ENCODE results near the gene RPL15.

The RPL15 gene

GRCh38 chr3:23953523-23953922 is 36.6 kb downstream of the RPL15 start:
- peaks cover 13 to 26% of the 10 kb centered on the region in 2 donors for H3K4me1 ChIP-seq (ENCODE audit: control insufficient read depth in 1 of 2, insufficient read depth in 2 of 2, low read length in 2 of 2)
- no peak overlapping the region for H3K9ac ChIP-seq (ENCODE audit: low read depth in 1 of 2, low read length in 2 of 2)
- H3K4me3 ChIP-seq (ENCODE audit: low read depth in 1 of 2, low read length in 2 of 2) = no peak overlapping the region
- H3K27ac ChIP-seq (ENCODE audit: low read depth, low read length) = no peak overlapping the region
- no peaks in the 10 kb centered on the region for H3K27me3 ChIP-seq (ENCODE audit: control insufficient read depth in 1 of 2, insufficient read depth in 2 of 2, low read length in 2 of 2)
- H3K36me3 ChIP-seq (ENCODE audit: control insufficient read depth in 1 of 2, insufficient read depth in 2 of 2, low read length in 2 of 2) = peaks cover 4 to 12% of the 10 kb centered on the region in 2 donors
- no peaks in the 10 kb centered on the region for H3K9me3 ChIP-seq (ENCODE audit: control insufficient read depth in 1 of 2, low read length in 2 of 2)

- Histone ChIP-seq H3K27ac (ENCODE audit: low read depth, low read length) (no peak overlapping the region), H3K4me1 (ENCODE audit: control insufficient read depth in 1 of 2, insufficient read depth in 2 of 2, low read length in 2 of 2) (peaks cover 13 to 21% of the 10 kb centered on the region in 2 donors), H3K9ac (ENCODE audit: low read depth in 1 of 2, low read length in 2 of 2) (no peak overlapping the region), H3K4me3 (ENCODE audit: low read depth in 1 of 2, low read length in 2 of 2) (no peak overlapping the region), H3K9me3 (ENCODE audit: control insufficient read depth in 1 of 2, low read length in 2 of 2) (no peaks in the 10 kb centered on the region), H3K36me3 (ENCODE audit: control insufficient read depth in 1 of 2, insufficient read depth in 2 of 2, low read length in 2 of 2) (peaks cover 4 to 12% of the 10 kb centered on the region in 2 donors), H3K27me3 (ENCODE audit: control insufficient read depth in 1 of 2, insufficient read depth in 2 of 2, low read length in 2 of 2) (no peaks in the 10 kb centered on the region)
These were observed 37.2 kb downstream of the RPL15 start for GRCh38 chr3:23954144-23954543.

GRCh38 chr3:23956701-23957100 is 39.8 kb downstream of the RPL15 start:
- Histone ChIP-seq H3K4me3 (ENCODE audit: low read depth in 1 of 2, low read length in 2 of 2) (no peak overlapping the region), H3K4me1 (ENCODE audit: control insufficient read depth in 1 of 2, insufficient read depth in 2 of 2, low read length in 2 of 2) (peaks cover 4 to 5% of the 10 kb centered on the region in 2 donors), H3K36me3 (ENCODE audit: control insufficient read depth in 1 of 2, insufficient read depth in 2 of 2, low read length in 2 of 2) (peaks cover 4 to 33% of the 10 kb centered on the region in 2 donors), H3K9me3 (ENCODE audit: control insufficient read depth in 1 of 2, low read length in 2 of 2) (no peaks in the 10 kb centered on the region), H3K9ac (ENCODE audit: low read depth in 1 of 2, low read length in 2 of 2) (no peak overlapping the region), H3K27ac (ENCODE audit: low read depth, low read length) (no peak overlapping the region), H3K27me3 (ENCODE audit: control insufficient read depth in 1 of 2, insufficient read depth in 2 of 2, low read length in 2 of 2) (no peaks in the 10 kb centered on the region)

DNA sequence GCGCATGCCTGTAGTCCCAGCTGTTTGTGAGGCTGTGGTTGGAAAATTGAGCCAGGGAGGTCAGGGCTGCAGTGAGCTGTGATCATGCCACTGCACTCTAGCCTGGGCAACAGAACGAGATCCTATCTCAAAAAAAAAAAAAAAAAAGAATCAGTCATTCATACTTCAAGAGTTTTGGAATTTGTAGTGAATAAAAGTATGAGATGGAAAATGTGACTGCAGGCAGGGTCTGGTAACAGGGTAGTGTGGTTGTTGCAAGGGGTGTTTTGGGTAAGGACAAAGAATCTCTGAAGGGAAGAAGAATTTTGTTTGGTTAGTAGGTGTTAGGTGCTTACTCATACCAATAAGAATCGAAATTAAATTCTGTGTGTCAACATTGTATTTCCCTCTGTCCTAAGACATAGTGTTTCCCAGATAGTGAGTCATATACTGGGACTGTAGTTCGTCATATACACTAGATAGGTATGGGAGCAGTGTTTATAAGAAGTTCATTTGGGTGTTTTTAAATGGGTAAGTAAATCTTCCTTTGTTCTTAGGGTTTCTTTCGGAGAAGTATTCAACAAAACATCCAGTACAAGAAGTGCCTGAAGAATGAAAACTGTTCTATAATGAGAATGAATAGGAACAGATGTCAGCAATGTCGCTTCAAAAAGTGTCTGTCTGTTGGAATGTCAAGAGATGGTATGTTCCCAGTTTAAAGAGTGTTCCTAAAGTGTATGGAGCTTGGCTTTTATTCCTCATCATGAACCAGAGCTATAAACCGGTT is 42.4 kb downstream of the RPL15 start:
- H3K36me3 ChIP-seq (ENCODE audit: control insufficient read depth in 1 of 2, insufficient read depth in 2 of 2, low read length in 2 of 2) = peaks cover 13 to 42% of the 10 kb centered on the region in 2 donors
- no peaks in the 10 kb centered on the region for H3K4me1 ChIP-seq (ENCODE audit: control insufficient read depth in 1 of 2, insufficient read depth in 2 of 2, low read length in 2 of 2)
- no peaks in the 10 kb centered on the region for H3K27me3 ChIP-seq (ENCODE audit: control insufficient read depth in 1 of 2, insufficient read depth in 2 of 2, low read length in 2 of 2)
- no peaks in the 10 kb centered on the region for H3K9me3 ChIP-seq (ENCODE audit: control insufficient read depth in 1 of 2, low read length in 2 of 2)
- no peak overlapping the region for H3K27ac ChIP-seq (ENCODE audit: low read depth, low read length)
- no peak overlapping the region for H3K9ac ChIP-seq (ENCODE audit: low read depth in 1 of 2, low read length in 2 of 2)
- H3K4me3 ChIP-seq (ENCODE audit: low read depth in 1 of 2, low read length in 2 of 2) = no peak overlapping the region

DNA sequence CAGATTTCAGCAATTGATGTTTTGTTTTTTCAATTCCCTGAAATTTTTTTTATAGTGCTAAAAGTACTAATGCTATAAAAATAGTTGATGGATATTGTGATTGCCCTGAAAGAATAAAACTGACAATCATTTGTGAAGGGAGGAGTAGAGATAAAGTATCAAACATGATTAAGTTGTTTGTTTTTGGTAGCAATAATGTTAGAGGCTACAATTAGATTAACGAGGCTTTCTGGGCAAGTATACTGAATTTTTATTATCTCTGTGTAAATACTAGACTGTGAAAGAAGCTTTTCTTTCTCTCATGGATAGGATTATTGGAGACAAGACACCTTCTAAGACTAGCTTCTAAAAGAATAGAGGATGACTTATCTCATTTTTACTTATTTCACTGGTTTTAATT is 43.7 kb downstream of the RPL15 start:
- no peak overlapping the region for H3K4me3 ChIP-seq (ENCODE audit: low read depth in 1 of 2, low read length in 2 of 2)
- H3K27me3 ChIP-seq (ENCODE audit: control insufficient read depth in 1 of 2, insufficient read depth in 2 of 2, low read length in 2 of 2) = no peaks in the 10 kb centered on the region
- H3K27ac ChIP-seq (ENCODE audit: low read depth, low read length) = no peak overlapping the region
- H3K4me1 ChIP-seq (ENCODE audit: control insufficient read depth in 1 of 2, insufficient read depth in 2 of 2, low read length in 2 of 2) = no peaks in the 10 kb centered on the region
- peaks cover 9 to 42% of the 10 kb centered on the region in 2 donors for H3K36me3 ChIP-seq (ENCODE audit: control insufficient read depth in 1 of 2, insufficient read depth in 2 of 2, low read length in 2 of 2)
- H3K9me3 ChIP-seq (ENCODE audit: control insufficient read depth in 1 of 2, low read length in 2 of 2) = no peaks in the 10 kb centered on the region
- H3K9ac ChIP-seq (ENCODE audit: low read depth in 1 of 2, low read length in 2 of 2) = no peak overlapping the region

DNA sequence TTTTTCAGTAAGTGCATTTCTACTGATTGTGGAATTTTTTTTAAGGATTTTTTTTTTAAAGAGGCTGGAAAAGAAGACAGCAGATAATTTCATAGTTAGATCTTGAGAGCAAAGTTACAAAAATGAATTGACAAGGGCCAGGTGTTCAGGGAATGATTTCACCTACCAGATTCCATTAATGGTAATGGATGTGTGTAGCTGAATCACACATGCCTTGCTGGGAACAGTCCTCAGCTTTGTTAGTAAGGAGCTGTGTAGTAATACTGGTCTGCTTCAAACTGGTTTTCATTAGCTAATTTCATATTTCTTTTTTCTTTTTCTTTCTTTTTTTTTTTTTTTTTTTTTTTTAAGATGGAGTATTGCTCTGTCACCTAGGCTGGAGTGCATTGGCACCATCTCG is 44.1 kb downstream of the RPL15 start:
- no peaks in the 10 kb centered on the region for H3K4me1 ChIP-seq (ENCODE audit: control insufficient read depth in 1 of 2, insufficient read depth in 2 of 2, low read length in 2 of 2)
- no peaks in the 10 kb centered on the region for H3K9me3 ChIP-seq (ENCODE audit: control insufficient read depth in 1 of 2, low read length in 2 of 2)
- no peak overlapping the region for H3K4me3 ChIP-seq (ENCODE audit: low read depth in 1 of 2, low read length in 2 of 2)
- no peak overlapping the region for H3K9ac ChIP-seq (ENCODE audit: low read depth in 1 of 2, low read length in 2 of 2)
- peaks cover 13 to 46% of the 10 kb centered on the region in 2 donors for H3K36me3 ChIP-seq (ENCODE audit: control insufficient read depth in 1 of 2, insufficient read depth in 2 of 2, low read length in 2 of 2)
- no peaks in the 10 kb centered on the region for H3K27me3 ChIP-seq (ENCODE audit: control insufficient read depth in 1 of 2, insufficient read depth in 2 of 2, low read length in 2 of 2)
- H3K27ac ChIP-seq (ENCODE audit: low read depth, low read length) = no peak overlapping the region

DNA sequence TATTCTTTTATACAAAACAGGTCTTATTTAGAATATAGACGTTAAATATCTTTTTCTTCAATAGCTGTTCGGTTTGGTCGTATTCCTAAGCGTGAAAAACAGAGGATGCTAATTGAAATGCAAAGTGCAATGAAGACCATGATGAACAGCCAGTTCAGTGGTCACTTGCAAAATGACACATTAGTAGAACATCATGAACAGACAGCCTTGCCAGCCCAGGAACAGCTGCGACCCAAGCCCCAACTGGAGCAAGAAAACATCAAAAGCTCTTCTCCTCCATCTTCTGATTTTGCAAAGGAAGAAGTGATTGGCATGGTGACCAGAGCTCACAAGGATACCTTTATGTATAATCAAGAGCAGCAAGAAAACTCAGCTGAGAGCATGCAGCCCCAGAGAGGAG is 45.0 kb downstream of the RPL15 start:
- no peak overlapping the region for H3K9ac ChIP-seq (ENCODE audit: low read depth in 1 of 2, low read length in 2 of 2)
- no peaks in the 10 kb centered on the region for H3K4me1 ChIP-seq (ENCODE audit: control insufficient read depth in 1 of 2, insufficient read depth in 2 of 2, low read length in 2 of 2)
- no peaks in the 10 kb centered on the region for H3K27me3 ChIP-seq (ENCODE audit: control insufficient read depth in 1 of 2, insufficient read depth in 2 of 2, low read length in 2 of 2)
- H3K4me3 ChIP-seq (ENCODE audit: low read depth in 1 of 2, low read length in 2 of 2) = no peak overlapping the region
- no peak overlapping the region for H3K27ac ChIP-seq (ENCODE audit: low read depth, low read length)
- peaks cover 16 to 41% of the 10 kb centered on the region in 2 donors for H3K36me3 ChIP-seq (ENCODE audit: control insufficient read depth in 1 of 2, insufficient read depth in 2 of 2, low read length in 2 of 2)
- H3K9me3 ChIP-seq (ENCODE audit: control insufficient read depth in 1 of 2, low read length in 2 of 2) = no peaks in the 10 kb centered on the region

DNA sequence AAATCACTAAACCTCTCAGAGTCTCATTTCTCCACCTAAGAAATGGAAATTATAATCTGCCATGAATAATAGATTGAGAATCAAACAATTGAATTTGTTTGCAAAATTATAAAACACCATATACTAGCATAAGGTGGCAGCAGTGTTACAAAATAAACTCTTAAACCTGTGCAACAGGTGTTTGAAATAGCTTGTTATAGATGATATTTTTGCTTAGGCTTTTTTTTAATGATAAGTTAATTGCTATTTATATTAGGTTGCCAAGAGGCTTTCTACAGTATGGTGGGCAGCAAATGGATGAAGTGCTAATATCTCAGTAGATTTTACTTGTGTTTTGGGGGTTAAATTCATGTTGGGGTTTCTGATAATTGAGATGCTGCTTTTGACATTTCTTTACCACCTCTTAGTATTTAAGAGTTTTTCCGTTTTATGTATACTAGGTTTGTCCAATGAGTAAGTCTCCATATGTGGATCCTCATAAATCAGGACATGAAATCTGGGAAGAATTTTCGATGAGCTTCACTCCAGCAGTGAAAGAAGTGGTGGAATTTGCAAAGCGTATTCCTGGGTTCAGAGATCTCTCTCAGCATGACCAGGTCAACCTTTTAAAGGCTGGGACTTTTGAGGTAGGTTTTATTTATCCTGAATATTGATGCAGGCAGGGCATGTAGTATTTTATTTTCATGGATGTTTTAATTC is 47.8 kb downstream of the RPL15 start:
- Histone ChIP-seq H3K9me3 (ENCODE audit: control insufficient read depth in 1 of 2, low read length in 2 of 2) (no peaks in the 10 kb centered on the region), H3K4me3 (ENCODE audit: low read depth in 1 of 2, low read length in 2 of 2) (no peak overlapping the region), H3K9ac (ENCODE audit: low read depth in 1 of 2, low read length in 2 of 2) (no peak overlapping the region), H3K27ac (ENCODE audit: low read depth, low read length) (no peak overlapping the region), H3K4me1 (ENCODE audit: control insufficient read depth in 1 of 2, insufficient read depth in 2 of 2, low read length in 2 of 2) (no peaks in the 10 kb centered on the region), H3K27me3 (ENCODE audit: control insufficient read depth in 1 of 2, insufficient read depth in 2 of 2, low read length in 2 of 2) (no peaks in the 10 kb centered on the region), H3K36me3 (ENCODE audit: control insufficient read depth in 1 of 2, insufficient read depth in 2 of 2, low read length in 2 of 2) (peaks cover 28 to 56% of the 10 kb centered on the region in 2 donors)

- no peaks in the 10 kb centered on the region for H3K27me3 ChIP-seq (ENCODE audit: control insufficient read depth in 1 of 2, insufficient read depth in 2 of 2, low read length in 2 of 2)
- no peaks in the 10 kb centered on the region for H3K9me3 ChIP-seq (ENCODE audit: control insufficient read depth in 1 of 2, low read length in 2 of 2)
- no peak overlapping the region for H3K27ac ChIP-seq (ENCODE audit: low read depth, low read length)
- no peak overlapping the region for H3K4me3 ChIP-seq (ENCODE audit: low read depth in 1 of 2, low read length in 2 of 2)
- no peak overlapping the region for H3K9ac ChIP-seq (ENCODE audit: low read depth in 1 of 2, low read length in 2 of 2)
- H3K36me3 ChIP-seq (ENCODE audit: control insufficient read depth in 1 of 2, insufficient read depth in 2 of 2, low read length in 2 of 2) = peaks cover 28 to 40% of the 10 kb centered on the region in 2 donors
- no peaks in the 10 kb centered on the region for H3K4me1 ChIP-seq (ENCODE audit: control insufficient read depth in 1 of 2, insufficient read depth in 2 of 2, low read length in 2 of 2)
These were observed 49.4 kb downstream of the RPL15 start for GRCh38 chr3:23966328-23966727.

- Histone ChIP-seq H3K9me3 (ENCODE audit: control insufficient read depth in 1 of 2, low read length in 2 of 2) (no peaks in the 10 kb centered on the region), H3K27ac (ENCODE audit: low read depth, low read length) (no peak overlapping the region), H3K9ac (ENCODE audit: low read depth in 1 of 2, low read length in 2 of 2) (no peak overlapping the region), H3K27me3 (ENCODE audit: control insufficient read depth in 1 of 2, insufficient read depth in 2 of 2, low read length in 2 of 2) (no peaks in the 10 kb centered on the region), H3K4me1 (ENCODE audit: control insufficient read depth in 1 of 2, insufficient read depth in 2 of 2, low read length in 2 of 2) (no peaks in the 10 kb centered on the region), H3K36me3 (ENCODE audit: control insufficient read depth in 1 of 2, insufficient read depth in 2 of 2, low read length in 2 of 2) (peaks cover 23 to 28% of the 10 kb centered on the region in 2 donors), H3K4me3 (ENCODE audit: low read depth in 1 of 2, low read length in 2 of 2) (no peak overlapping the region)
These were observed 51.7 kb downstream of the RPL15 start for GRCh38 chr3:23968463-23969184.

Measured in duodenal mucosa (tissue), 2 donors.